Mesenchymal stem cell (in vitro differentiated cells and primary cell): ENCODE measurements around the gene VTCN1.
A peak's percentile ranks its signal among the peaks of the same experiment; 100 is the strongest.
"Not testable (repeated sequence)": the region's sequence is repeated elsewhere in the genome, so short reads cannot be mapped to it uniquely, and the experiment has no call there.

ENCODE experiments used
- DNase-seq: peaks from one replicate; pipeline ENCODE4 v3.0.0-alpha.2; 2013
- H2AFZ ChIP-seq: one replicate; pipeline ENCODE4 v1.6.1; 2013; ENCODE audit warnings: low read depth, mild to moderate bottlenecking, control low read depth, inconsistent platforms, low read length, moderate library complexity
- H2AK5ac ChIP-seq: 2 replicates; pipeline ENCODE4 v1.6.1; 2013; ENCODE audit warnings: low read length, moderate library complexity, mild to moderate bottlenecking, inconsistent platforms; ENCODE audit not compliant: severe bottlenecking
- H2BK120ac ChIP-seq: one replicate; pipeline ENCODE4 v1.6.1; 2013; ENCODE audit warnings: low read depth, mild to moderate bottlenecking, inconsistent platforms, low read length, moderate library complexity
- H2BK12ac ChIP-seq, 2 experiments: one replicate each; pipeline ENCODE4 v1.6.1; 2013; ENCODE audit warnings: inconsistent platforms in 2 of 2, low read length in 2 of 2, mild to moderate bottlenecking in 2 of 2, moderate library complexity in 2 of 2, control low read depth in 1 of 2
- H2BK15ac ChIP-seq: one replicate; pipeline ENCODE4 v1.6.1; 2013; ENCODE audit warnings: mild to moderate bottlenecking, low read depth, inconsistent platforms; ENCODE audit not compliant: poor library complexity, severe bottlenecking
- H2BK5ac ChIP-seq: 2 replicates; pipeline ENCODE4 v1.6.1; 2013; ENCODE audit warnings: low read depth, mild to moderate bottlenecking, low read length, control low read depth, inconsistent platforms; ENCODE audit not compliant: poor library complexity, severe bottlenecking
- H3K14ac ChIP-seq, 2 experiments: one replicate each; pipeline ENCODE4 v1.6.1; 2013; ENCODE audit warnings: inconsistent platforms in 2 of 2, low read length in 2 of 2, control low read depth in 1 of 2, mild to moderate bottlenecking in 1 of 2, moderate library complexity in 1 of 2
- H3K18ac ChIP-seq, 2 experiments: one replicate each; pipeline ENCODE4 v1.6.1; 2013; ENCODE audit warnings: inconsistent platforms in 2 of 2, low read length in 2 of 2, control low read depth in 1 of 2, low read depth in 1 of 2, mild to moderate bottlenecking in 1 of 2
- H3K23ac ChIP-seq, 2 experiments: one replicate each; pipeline ENCODE4 v1.6.1; 2013; ENCODE audit warnings: inconsistent platforms in 2 of 2, low read length in 2 of 2, mild to moderate bottlenecking in 2 of 2, moderate library complexity in 2 of 2, control low read depth in 1 of 2
- H3K27ac ChIP-seq: 2 replicates; pipeline ENCODE4 v1.5.1; 2013; ENCODE audit warnings: mild to moderate bottlenecking, moderate library complexity, low read length, control low read depth, inconsistent platforms; ENCODE audit not compliant: poor library complexity, severe bottlenecking
- H3K27me3 ChIP-seq, 2 experiments: 2 replicates each; pipeline versions ENCODE4 v1.6.1 to v1.7.0; 2013; ENCODE audit warnings: low read length in 2 of 2, mild to moderate bottlenecking in 2 of 2, moderate library complexity in 2 of 2, control low read depth in 1 of 2, inconsistent platforms in 1 of 2; ENCODE audit not compliant: control insufficient read depth in 1 of 2, insufficient read depth in 1 of 2
- H3K36me3 ChIP-seq, 2 experiments: 2 replicates each; pipeline versions ENCODE4 v1.6.1 to v1.7.0; 2013; ENCODE audit warnings: low read length in 2 of 2, control low read depth in 1 of 2, inconsistent platforms in 1 of 2, low read depth in 1 of 2, mild to moderate bottlenecking in 1 of 2; ENCODE audit not compliant: insufficient read depth in 2 of 2, control insufficient read depth in 1 of 2
- H3K4ac ChIP-seq, 2 experiments: one replicate each; pipeline ENCODE4 v1.6.1; 2013; ENCODE audit warnings: inconsistent platforms in 2 of 2, low read length in 2 of 2, mild to moderate bottlenecking in 2 of 2, moderate library complexity in 2 of 2, control low read depth in 1 of 2, low read depth in 1 of 2
- H3K4me1 ChIP-seq: 2 replicates; pipeline ENCODE4 v1.6.1; 2013; ENCODE audit warnings: low read depth, low read length, control low read depth; ENCODE audit not compliant: control insufficient read depth, insufficient read depth
- H3K4me2 ChIP-seq: 2 replicates; pipeline ENCODE4 v1.6.1; 2013; ENCODE audit warnings: low read length, mild to moderate bottlenecking, inconsistent platforms; ENCODE audit not compliant: poor library complexity, severe bottlenecking
- H3K4me3 ChIP-seq, 2 experiments: 2 replicates each; pipeline versions ENCODE4 v1.5.1 to v1.7.0; 2013; ENCODE audit warnings: low read length in 2 of 2, mild to moderate bottlenecking in 2 of 2, control low read depth in 1 of 2, low read depth in 1 of 2; ENCODE audit not compliant: insufficient read depth in 1 of 2
- H3K79me1 ChIP-seq: replicated peaks from 2 replicates; pipeline ENCODE4 v1.6.1; 2013; ENCODE audit warnings: mild to moderate bottlenecking, control low read depth, low read length, inconsistent platforms; ENCODE audit not compliant: poor library complexity, severe bottlenecking
- H3K9ac ChIP-seq: 2 replicates; pipeline ENCODE4 v1.7.0; 2013; ENCODE audit warnings: mild to moderate bottlenecking, low read length, moderate library complexity
- H3K9me3 ChIP-seq: 2 replicates; pipeline ENCODE4 v1.7.0; 2013; ENCODE audit warnings: mild to moderate bottlenecking, low read length; ENCODE audit not compliant: control insufficient read depth
- H4K8ac ChIP-seq: one replicate; pipeline ENCODE4 v1.6.1; 2013; ENCODE audit warnings: inconsistent platforms, mild to moderate bottlenecking, low read length, moderate library complexity
- H4K91ac ChIP-seq: one replicate; pipeline ENCODE4 v1.6.1; 2013; ENCODE audit warnings: mild to moderate bottlenecking, low read length, inconsistent platforms
- WGBS: methylation state at CpG from one replicate; pipeline ENCODE4 v1.1.7; 2013; ENCODE audit warnings: mixed read lengths; 5-methylcytosine and 5-hydroxymethylcytosine counted together

Gene VTCN1

DNA sequence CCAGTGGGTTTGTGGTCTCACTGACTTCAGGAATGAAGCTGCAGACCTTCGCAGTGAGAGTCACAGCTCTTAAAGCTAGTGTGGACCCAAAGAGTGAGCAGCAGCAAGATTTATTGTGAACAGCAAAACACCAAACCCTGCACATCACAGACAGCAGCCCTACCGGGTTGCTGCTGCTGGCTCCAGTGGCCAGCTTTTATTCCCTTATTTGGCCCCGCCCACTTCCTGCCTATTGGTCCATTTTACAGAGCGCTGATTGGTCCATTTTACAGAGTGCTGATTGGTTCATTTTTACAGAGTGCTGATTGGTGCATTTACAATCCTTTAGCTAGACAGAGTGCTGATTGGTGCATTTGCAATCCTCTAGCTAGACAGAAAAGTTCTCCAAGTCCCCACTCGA lies 59.4 kb downstream of the VTCN1 start:
- H3K4ac ChIP-seq, H4K8ac ChIP-seq, H3K14ac ChIP-seq, H4K91ac ChIP-seq, H2BK5ac ChIP-seq, H3K9ac ChIP-seq, H3K4me1 ChIP-seq, H3K4me2 ChIP-seq, H2BK120ac ChIP-seq, H3K9me3 ChIP-seq, H3K23ac ChIP-seq, H2BK12ac ChIP-seq, H2AFZ ChIP-seq, H2AK5ac ChIP-seq, H2BK15ac ChIP-seq, H3K36me3 ChIP-seq, H3K27me3 ChIP-seq, DNase-seq, H3K18ac ChIP-seq, H3K79me1 ChIP-seq, H3K4me3 ChIP-seq, H3K27ac ChIP-seq: not testable (repeated sequence)
- 97% methylated on average over 3 of the region's 5 CpGs for WGBS

- Histone ChIP-seq H3K9ac (no peak overlapping the region), H2AFZ (no peak overlapping the region), H4K8ac (no peak overlapping the region), H2BK5ac (no peak overlapping the region), H3K79me1 (no peaks in the 10 kb centered on the region), H2AK5ac (no peak overlapping the region), H3K4ac (no peak overlapping the region), H2BK15ac (no peak overlapping the region), H3K18ac (no peak overlapping the region), H3K4me1 (peaks cover 7% of the 10 kb centered on the region), H3K4me3 (no peak overlapping the region), H3K4me2 (no peak overlapping the region), H4K91ac (no peak overlapping the region), H3K27me3 (no peaks in the 10 kb centered on the region), H2BK120ac (no peak overlapping the region), H3K23ac (no peak overlapping the region), H3K27ac (no peak overlapping the region), H3K9me3 (no peaks in the 10 kb centered on the region), H3K14ac (no peak overlapping the region), H3K36me3 (no peaks in the 10 kb centered on the region), H2BK12ac (no peak overlapping the region)
- DNase-seq: no peak
- 100% methylated on average over 1 of the region's 2 CpGs for WGBS
Observed at GRCh38 chr1:117150316-117150715, 60.4 kb downstream of the VTCN1 start.

DNA sequence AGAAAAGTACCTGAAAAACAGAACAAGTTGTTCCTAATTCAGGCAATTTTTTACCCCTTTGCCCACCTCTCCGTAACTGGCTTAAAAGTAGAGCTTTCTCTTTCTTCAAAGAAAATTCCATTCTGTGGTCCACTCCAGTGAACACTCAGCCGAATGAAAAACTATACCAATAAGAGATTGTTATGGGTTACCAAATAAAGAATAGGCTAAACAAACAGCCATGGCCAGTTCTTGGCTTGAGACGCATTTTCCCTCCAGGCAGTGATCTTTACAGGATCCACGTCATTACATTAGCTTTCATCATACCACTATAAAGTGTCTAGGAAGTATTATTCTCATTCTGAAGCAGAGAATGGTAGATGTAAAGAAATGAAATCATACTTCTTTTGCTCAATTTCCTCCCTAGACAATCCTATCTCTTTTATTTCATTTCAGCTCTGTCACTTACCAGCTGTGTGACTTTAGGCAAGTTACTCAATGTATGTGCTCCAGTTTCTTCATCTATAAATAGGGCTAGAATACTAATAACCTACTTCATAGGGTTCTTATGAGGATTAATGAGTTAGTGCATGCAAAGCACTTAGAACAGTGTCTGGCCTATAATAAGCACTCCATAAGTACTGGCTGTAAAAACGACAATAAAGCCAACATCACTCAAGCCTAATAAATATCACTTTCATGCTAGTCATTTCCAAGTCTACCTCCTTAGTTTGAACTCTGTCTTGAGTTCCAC lies 62.7 kb downstream of the VTCN1 start:
- H3K9ac ChIP-seq: no peak overlapping the region
- H4K91ac ChIP-seq: no peak overlapping the region
- no peaks in the 10 kb centered on the region for H3K9me3 ChIP-seq
- no peak overlapping the region for H3K4me2 ChIP-seq
- H4K8ac ChIP-seq: no peak overlapping the region
- H3K18ac ChIP-seq: no peak overlapping the region
- H3K23ac ChIP-seq: no peak overlapping the region
- H2AFZ ChIP-seq: no peak overlapping the region
- peak overlapping the region; percentile 60 for H3K27ac ChIP-seq
- no peak overlapping the region for H2BK120ac ChIP-seq
- no peak overlapping the region for H3K4ac ChIP-seq
- H3K4me3 ChIP-seq: no peak overlapping the region
- H3K36me3 ChIP-seq: no peaks in the 10 kb centered on the region
- H2BK12ac ChIP-seq: no peak overlapping the region
- peaks cover 7% of the 10 kb centered on the region for H3K4me1 ChIP-seq
- no peak overlapping the region for H3K14ac ChIP-seq
- H3K27me3 ChIP-seq: no peaks in the 10 kb centered on the region
- peak; percentile 65 for DNase-seq
- H2BK5ac ChIP-seq: no peak overlapping the region
- no peak overlapping the region for H2BK15ac ChIP-seq
- no peaks in the 10 kb centered on the region for H3K79me1 ChIP-seq
- 73% methylated on average over 2 of the region's 5 CpGs for WGBS
- H2AK5ac ChIP-seq: no peak overlapping the region

DNA sequence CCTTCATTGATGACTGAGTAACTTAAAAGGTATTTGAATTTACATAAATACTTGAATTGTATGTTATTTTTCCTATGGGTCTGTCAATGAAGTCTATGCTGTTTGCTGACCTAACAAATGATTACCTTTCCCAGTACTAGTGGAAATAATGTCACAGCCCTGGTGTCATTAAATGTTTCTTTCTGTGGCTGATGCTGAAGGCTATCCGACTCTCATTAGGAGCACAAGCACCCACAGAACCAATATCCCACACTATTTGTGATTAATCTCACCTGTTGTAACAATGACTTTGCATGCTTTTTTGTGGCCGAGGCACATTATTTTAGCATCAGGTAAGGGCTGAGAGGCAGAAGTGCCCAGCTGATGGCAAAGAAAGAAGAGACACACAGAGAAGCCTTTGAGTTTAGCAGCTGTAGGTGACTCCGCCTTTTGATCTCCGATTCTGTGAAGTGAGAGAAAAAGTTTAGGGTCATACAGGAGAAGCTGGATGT lies 63.3 kb downstream of the VTCN1 start:
- WGBS: 70% methylated on average over 4 of the region's 4 CpGs
- Histone ChIP-seq H2BK15ac (no peak overlapping the region), H3K18ac (no peak overlapping the region), H3K14ac (no peak overlapping the region), H3K36me3 (no peaks in the 10 kb centered on the region), H3K27me3 (no peaks in the 10 kb centered on the region), H2BK12ac (no peak overlapping the region), H3K9ac (peak overlapping the region; percentile 28), H2AK5ac (peak overlapping the region; percentile 29), H3K23ac (no peak overlapping the region), H2BK120ac (no peak overlapping the region), H4K91ac (no peak overlapping the region), H3K27ac (peak overlapping the region; percentile 60), H3K4me3 (peak overlapping the region in 1 of 2 experiments; percentile 50), H2AFZ (no peak overlapping the region), H3K79me1 (no peaks in the 10 kb centered on the region), H4K8ac (no peak overlapping the region), H2BK5ac (no peak overlapping the region), H3K4ac (no peak overlapping the region), H3K4me2 (no peak overlapping the region), H3K4me1 (peaks cover 7% of the 10 kb centered on the region), H3K9me3 (no peaks in the 10 kb centered on the region)
- DNase-seq: no peak
